Measurements from ENCODE around the gene CEPT1. TPM values are rescaled to one million over a fixed set of nuclear protein-coding genes. Genes with fewer than 3 reads are reported as not detected.

CEPT1 gene
- total and polyA plus RNA-seq, 2 experiments from 2014 or later, result 15.9 to 21.0 TPM

DNA sequence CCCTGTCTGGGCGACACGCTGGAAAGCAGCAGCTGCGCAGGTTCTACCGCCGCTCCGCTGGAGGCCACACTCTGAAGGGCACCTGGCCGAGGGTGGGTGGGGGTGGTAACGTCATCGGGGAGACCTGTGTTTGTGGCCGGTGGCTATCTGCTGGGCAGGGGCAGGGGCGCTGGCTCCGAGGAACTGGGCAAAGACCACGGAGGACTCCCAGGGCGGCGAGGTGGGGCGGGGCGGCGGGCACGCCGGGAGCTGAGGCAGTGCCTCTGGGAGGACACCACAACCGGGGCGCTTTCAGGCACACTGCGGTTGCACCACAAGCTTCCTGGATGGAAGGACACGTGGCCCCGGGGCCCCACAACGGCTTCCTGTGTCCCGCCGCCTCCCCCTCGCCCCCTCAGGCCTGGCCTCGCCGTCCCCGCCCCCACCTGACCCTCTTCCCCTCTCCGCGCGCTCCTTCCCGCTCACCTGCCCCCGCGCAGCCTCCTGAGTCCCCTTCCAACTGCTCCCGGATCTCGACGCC is 63.7 kb downstream of the CEPT1 start:
- H3K4me3 ChIP-seq, result peak overlapping the region; percentile 30
- H3K9me3 ChIP-seq (ENCODE audit: low read depth), result no peaks in the 10 kb centered on the region
- no peak overlapping the region for H3K27ac ChIP-seq
- DNase-seq (ENCODE audit: low read depth in 1 of 2, low spot score in 1 of 2), result peak in 1 of 2 donors; percentile 74
- no peaks in the 10 kb centered on the region for H3K4me1 ChIP-seq (ENCODE audit: low read depth)
- TF ChIP-seq, protein P1, sequence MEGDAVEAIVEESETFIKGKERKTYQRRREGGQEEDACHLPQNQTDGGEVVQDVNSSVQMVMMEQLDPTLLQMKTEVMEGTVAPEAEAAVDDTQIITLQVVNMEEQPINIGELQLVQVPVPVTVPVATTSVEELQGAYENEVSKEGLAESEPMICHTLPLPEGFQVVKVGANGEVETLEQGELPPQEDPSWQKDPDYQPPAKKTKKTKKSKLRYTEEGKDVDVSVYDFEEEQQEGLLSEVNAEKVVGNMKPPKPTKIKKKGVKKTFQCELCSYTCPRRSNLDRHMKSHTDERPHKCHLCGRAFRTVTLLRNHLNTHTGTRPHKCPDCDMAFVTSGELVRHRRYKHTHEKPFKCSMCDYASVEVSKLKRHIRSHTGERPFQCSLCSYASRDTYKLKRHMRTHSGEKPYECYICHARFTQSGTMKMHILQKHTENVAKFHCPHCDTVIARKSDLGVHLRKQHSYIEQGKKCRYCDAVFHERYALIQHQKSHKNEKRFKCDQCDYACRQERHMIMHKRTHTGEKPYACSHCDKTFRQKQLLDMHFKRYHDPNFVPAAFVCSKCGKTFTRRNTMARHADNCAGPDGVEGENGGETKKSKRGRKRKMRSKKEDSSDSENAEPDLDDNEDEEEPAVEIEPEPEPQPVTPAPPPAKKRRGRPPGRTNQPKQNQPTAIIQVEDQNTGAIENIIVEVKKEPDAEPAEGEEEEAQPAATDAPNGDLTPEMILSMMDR (IDR thresholded peaks at IDR 0.05; ENCODE audit: low read depth, low read length), result no peak
- H3K36me3 ChIP-seq, result no peaks in the 10 kb centered on the region
- H3K27me3 ChIP-seq, result peaks cover 66% of the 10 kb centered on the region

DNA sequence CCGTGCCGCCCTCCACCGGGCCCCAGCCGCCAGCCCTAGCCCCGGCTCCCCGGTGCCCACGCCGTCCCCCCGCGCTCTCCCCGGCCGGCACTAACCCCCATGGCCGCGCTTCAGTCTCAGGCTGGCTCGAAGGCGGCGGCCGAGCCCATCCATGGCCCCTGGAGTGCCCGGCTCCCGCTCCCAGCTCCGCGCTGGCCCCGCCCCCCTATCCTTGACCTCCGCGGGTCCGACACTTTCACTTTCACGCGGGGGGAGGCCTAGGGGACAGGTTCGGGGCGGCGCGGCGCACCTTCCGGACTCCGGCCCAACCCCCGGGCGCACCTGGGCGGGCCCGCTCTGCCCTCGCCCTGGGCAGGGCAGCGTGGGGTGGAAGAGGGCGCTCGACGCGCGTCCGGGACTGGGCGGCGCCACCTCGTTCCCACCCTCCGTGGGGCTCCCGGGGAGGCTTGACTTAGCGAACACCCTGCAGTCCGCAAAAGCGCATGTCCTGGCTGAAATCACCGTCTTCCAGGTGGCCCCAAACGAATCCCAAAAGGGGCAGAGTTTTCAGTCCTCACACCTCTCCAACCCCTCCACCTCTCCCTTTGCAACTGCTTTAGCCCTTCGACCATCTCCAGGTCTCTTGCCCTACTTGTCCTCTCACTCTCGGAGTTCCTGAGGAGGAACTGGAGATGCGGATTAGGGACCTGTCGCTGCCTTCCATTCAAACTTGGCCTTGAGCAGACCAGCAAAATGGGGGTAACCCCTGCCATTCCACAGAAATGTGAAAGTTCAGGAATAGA is 64.4 kb downstream of the CEPT1 start:
- no peaks in the 10 kb centered on the region for H3K36me3 ChIP-seq
- no peak for DNase-seq (ENCODE audit: low read depth in 1 of 2, low spot score in 1 of 2)
- TF ChIP-seq, protein P1 (IDR thresholded peaks at IDR 0.05; ENCODE audit: low read depth, low read length), result peak; percentile 5
- peaks cover 70% of the 10 kb centered on the region for H3K27me3 ChIP-seq
- no peaks in the 10 kb centered on the region for H3K4me1 ChIP-seq (ENCODE audit: low read depth)
- peak overlapping the region; percentile 30 for H3K4me3 ChIP-seq
- H3K27ac ChIP-seq, result no peak overlapping the region
- no peaks in the 10 kb centered on the region for H3K9me3 ChIP-seq (ENCODE audit: low read depth)

GRCh38 chr1:111204983-111205713 is 65.1 kb downstream of the CEPT1 start:
- DNase-seq (ENCODE audit: low read depth in 1 of 2, low spot score in 1 of 2), result no peak
- H3K27ac ChIP-seq, result no peak overlapping the region
- no peaks in the 10 kb centered on the region for H3K36me3 ChIP-seq
- TF ChIP-seq, protein P1 (IDR thresholded peaks at IDR 0.05; ENCODE audit: low read depth, low read length), result no peak
- peaks cover 70% of the 10 kb centered on the region for H3K27me3 ChIP-seq
- no peak overlapping the region for H3K4me3 ChIP-seq
- no peaks in the 10 kb centered on the region for H3K9me3 ChIP-seq (ENCODE audit: low read depth)
- no peaks in the 10 kb centered on the region for H3K4me1 ChIP-seq (ENCODE audit: low read depth)

DNA sequence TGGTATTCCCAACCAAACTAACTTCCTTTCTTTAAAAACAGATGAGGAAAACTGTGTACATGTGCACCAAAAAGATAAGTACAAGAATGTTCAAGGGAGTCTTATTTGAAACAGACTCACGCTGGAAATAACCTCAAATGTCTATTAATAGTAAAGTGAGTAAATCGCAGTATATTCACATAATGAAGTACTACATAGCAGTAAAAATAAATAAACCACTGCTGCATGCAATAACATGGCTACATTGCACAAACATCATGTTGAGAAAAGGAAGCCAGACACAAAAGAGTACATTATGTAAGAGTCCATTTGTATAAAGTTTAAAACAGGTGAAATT is 65.7 kb downstream of the CEPT1 start:
- no peak overlapping the region for H3K4me3 ChIP-seq
- H3K27ac ChIP-seq, result no peak overlapping the region
- DNase-seq (ENCODE audit: low read depth in 1 of 2, low spot score in 1 of 2), result no peak
- TF ChIP-seq, protein P1 (IDR thresholded peaks at IDR 0.05; ENCODE audit: low read depth, low read length), result no peak
- H3K9me3 ChIP-seq (ENCODE audit: low read depth), result no peaks in the 10 kb centered on the region
- H3K27me3 ChIP-seq, result peaks cover 70% of the 10 kb centered on the region
- H3K36me3 ChIP-seq, result no peaks in the 10 kb centered on the region
- H3K4me1 ChIP-seq (ENCODE audit: low read depth), result no peaks in the 10 kb centered on the region

- Histone ChIP-seq H3K9me3 (ENCODE audit: low read depth) (no peaks in the 10 kb centered on the region), H3K4me3 (no peak overlapping the region), H3K27ac (no peak overlapping the region), H3K4me1 (ENCODE audit: low read depth) (no peaks in the 10 kb centered on the region), H3K27me3 (peaks cover 49% of the 10 kb centered on the region), H3K36me3 (no peaks in the 10 kb centered on the region)
- no peak for DNase-seq (ENCODE audit: low read depth in 1 of 2, low spot score in 1 of 2)
- TF ChIP-seq, protein P1 (IDR thresholded peaks at IDR 0.05; ENCODE audit: low read depth, low read length), result no peak
Observed at GRCh38 chr1:111208921-111209320, 68.9 kb downstream of the CEPT1 start.

All from cardiac muscle cell (in vitro differentiated cells and primary cell).